COR-L47 (cell line): ENCODE measurements around the gene ACAP1.
"Not testable (repeated sequence)": the region's sequence is repeated elsewhere in the genome, so short reads cannot be mapped to it uniquely, and the experiment has no call there.

Source experiments
- DNase-seq: peaks from one replicate; lab custom pipeline; 2025; lab: John Stamatoyannopoulos, UW

ACAP1 gene

DNA sequence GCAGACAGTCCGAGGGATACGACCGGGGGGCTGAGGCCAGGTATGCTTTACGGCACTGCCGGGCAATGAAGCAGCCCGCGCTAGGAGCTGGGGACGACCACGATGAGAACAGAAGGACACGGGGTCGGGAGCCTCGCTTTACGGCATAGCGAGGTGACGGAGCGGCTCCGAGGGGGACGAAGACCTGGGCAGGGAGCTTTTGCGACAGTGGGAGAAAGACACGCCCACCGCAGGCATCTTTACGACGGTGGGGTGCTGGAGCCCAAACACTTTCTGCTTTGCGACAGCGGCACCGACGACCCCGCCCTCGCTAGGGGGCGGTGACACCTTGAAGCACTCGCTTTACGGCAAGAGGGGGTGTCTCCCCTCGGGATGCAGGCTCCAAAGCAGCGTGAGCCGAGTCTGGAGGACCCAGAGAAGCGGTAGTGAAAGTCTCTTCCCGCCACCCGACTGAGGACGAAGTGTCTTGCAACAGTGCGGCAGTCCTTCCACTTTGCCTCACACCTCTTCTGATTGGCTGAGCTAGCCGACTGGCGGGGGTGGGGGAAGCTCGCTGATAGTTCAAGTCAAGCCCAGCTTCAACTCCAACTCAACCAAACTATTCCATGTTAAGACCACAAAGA, 6.8 kb upstream of the ACAP1 start:
- DNase-seq = peak; percentile 92

DNA sequence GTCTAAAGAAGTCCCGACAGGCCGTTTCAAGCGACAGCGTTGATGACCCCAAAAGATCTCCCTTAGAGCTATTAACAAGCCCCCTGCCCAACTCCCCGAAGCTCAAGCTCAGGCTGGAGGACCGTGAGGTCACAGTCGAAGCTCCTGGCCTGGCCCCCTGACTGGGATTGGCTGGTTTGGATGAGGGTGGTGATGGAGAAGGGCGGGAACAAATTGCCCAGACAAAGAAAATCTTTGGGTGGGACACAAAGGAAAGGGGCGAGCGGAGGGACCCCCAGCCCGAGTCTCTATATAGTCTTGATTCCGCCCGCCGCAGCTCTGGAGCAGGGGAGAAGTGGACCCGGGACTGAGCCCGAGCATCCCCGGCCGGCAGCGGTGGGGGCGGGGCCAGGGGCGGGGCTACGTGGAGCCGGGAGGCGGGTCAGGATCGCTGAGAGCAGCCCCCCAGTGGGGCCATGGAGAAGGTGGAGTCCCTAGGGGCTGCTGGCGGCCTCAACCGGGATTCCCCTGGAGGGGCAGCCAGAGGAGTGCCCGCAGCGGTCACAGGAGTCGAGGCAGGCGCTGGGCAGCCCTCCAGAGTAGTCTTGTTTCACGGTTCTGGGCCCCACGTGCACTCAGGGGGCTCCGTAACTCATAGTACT, 6.2 kb upstream of the ACAP1 start:
- DNase-seq = peak; percentile 35

DNA sequence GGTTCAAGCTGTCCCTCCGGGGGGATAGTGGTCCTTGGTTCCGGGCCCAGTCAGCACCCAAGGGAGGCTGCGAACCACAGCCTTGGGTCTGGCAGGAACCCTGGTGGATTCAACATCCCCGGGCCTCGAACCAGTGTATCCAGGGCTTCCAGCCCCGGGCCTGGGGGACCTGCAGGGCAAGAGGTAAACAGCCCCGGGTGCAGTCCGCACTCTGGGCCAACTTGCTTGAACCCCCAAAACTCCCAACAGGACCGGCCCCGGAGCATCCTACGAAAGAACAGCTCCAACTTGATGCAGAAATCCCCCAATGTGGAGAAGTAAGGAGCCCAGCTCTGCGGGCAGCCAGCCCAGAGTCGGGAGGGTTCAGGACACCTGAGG, 5.7 kb upstream of the ACAP1 start:
- DNase-seq = no peak

DNA sequence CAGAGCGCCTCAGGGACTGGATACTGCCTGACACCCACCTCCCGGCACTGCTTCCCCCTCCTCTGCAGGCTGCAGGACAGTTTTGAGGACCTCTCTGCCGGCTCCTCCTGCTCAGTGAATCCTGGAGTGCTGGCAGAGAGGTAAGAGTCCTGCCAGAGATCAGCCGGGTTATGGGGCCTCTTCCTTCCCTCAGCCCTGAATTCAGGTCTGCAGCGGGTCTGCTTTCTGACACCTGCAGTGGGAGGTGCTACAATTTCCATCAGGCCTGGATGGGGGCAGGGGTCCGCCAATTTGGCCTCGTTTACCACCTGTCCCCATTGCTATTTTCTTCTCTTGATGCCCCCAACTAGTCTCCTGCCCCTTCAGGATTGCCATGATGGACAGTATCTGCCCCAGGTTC, 4.2 kb upstream of the ACAP1 start:
- no peak for DNase-seq

DNA sequence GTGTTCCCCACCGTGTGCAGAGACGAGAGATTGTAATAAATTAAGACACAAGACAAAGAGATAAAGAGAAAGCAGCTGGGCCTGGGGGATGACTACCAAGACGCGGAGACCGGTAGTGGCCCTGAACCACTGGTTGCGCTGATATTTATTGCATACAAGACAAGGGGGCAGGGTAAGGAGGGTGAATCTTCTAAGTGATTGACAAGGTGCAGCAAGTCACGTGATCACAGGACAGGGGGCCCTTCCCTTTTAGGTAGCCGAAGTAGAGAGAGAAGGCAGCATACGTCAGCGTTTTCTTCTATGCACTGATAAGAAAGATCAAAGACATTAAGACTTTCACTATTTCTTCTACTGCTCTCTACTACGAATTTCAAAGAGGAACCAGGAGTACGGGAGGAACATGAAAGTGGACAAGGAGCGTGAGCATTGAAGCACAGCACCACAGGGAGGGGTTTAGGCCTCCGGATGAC, 3.7 kb upstream of the ACAP1 start:
- DNase-seq = not testable (repeated sequence)

DNA sequence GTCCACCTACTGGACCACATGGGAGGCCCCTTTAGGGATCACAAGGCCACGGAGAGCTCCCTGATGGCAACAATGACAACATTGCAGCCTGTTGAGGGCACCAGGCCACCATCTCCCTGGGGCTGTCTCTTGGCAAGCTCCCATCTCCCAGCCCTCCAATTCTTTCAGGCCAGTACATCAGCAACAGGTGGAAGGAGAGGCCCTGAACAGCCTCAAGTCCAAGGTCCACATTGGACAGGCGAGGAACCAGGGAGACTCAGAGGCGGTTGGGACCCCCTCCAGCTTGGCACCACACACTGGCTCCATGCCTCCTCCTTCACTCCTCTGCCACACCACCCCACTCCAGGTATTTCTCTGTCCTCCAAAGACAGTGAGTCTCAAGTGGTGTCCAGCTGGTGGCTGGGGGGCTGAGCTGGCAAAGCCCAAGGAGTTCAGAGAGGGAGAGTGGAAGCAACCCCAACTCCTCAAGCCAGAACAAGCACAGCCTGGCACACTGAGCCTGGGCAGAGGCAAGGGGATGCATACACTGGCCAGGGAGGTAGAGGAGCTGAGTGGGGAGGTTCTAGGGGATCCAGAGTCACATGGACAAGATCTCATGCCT, 1.3 kb upstream of the ACAP1 start:
- no peak for DNase-seq

DNA sequence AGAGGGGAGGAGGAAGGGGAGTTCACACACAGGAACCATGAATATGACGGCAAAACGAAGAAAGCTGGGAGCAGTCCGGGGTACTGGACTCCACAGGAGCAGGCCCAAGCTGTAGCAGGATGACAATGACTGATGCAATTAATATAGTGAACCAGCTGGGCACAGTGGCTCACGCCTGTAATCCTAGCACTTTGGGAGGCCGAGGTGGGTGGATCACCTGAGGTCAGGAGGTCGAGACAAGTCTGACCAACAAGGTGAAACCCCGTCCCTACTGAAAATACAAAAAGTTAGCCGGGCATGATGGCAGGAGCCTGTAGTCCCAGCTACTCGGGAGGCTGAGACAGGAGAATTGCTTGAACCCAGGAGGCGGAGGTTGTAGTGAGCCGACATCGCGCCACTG, 564 bp upstream of the ACAP1 start:
- not testable (repeated sequence) for DNase-seq

DNA sequence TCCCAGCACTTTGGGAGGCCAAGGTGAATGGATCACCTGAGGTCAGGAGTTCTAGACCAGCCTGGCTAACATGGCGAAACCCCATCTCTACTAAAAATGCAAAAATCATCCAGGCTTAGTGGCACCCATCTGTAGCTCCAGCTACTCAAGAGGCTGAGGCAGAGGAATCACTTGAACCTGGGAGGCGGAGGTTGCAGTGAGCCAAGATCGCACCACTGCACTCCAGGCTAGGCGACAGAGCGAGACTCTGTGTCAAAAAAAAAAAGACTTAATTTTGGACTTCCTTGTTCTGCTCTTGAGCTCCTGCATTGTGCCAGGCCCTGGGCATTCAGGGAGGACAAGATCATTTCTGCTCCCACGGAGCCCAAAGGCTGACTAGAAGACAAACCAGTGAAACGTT, 1.3 kb downstream of the ACAP1 start:
- DNase-seq = not testable (repeated sequence)

DNA sequence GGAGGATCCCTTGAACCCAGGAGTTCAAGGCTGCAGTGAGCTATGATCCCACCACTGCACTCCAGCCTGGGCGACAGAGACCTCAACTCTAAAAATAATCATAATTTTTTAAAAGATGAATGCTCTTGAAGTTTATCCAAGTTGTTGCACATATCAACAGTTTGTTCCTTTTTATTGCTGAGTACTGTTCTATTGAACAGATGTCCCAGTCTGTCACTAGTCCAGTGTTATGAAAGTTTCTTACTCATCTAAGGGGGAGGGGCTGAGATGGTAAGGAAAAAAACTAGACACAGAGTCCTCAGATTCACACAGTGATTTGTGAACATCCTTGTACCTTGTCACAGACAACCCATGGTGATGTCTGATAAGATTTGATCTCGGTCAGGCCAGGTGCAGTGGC, 3.9 kb downstream of the ACAP1 start:
- DNase-seq = no peak

DNA sequence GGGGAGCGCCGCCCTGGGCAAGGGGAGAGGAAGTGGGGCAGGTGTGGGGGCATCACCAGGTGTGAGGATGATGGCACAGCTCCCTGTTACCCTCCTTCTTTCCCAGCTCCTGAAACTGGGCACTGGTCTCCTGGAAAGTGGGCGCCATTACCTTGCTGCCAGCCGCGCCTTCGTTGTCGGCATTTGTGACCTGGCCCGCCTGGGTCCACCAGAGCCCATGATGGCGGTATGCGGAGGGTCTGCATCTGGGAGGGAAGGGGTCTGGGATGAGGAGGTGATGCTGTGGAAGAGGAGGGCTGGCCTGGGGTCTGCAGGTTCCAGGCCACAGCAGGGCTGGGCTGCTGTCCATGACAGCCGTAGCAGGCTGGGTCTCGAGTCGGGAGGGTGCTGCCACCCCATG, 5.5 kb downstream of the ACAP1 start:
- DNase-seq = no peak

DNA sequence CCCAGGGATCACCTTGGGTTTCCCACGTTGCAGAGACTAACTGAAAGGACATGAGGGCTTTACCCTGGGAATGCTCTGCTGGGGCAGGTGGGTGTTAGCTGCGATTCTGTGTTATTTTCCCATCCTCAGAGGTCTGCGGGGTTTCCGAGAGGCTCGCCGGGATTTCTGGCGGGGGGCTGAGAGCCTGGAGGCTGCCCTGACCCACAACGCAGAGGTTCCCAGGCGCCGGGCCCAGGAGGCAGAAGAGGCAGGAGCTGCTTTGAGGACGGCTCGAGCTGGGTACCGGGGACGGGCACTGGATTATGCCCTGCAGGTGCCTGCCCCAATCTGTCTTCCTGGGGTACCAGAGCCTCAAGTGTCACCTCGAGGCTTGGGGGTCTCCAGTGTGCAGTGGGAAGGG, 6.9 kb downstream of the ACAP1 start:
- DNase-seq = no peak

DNA sequence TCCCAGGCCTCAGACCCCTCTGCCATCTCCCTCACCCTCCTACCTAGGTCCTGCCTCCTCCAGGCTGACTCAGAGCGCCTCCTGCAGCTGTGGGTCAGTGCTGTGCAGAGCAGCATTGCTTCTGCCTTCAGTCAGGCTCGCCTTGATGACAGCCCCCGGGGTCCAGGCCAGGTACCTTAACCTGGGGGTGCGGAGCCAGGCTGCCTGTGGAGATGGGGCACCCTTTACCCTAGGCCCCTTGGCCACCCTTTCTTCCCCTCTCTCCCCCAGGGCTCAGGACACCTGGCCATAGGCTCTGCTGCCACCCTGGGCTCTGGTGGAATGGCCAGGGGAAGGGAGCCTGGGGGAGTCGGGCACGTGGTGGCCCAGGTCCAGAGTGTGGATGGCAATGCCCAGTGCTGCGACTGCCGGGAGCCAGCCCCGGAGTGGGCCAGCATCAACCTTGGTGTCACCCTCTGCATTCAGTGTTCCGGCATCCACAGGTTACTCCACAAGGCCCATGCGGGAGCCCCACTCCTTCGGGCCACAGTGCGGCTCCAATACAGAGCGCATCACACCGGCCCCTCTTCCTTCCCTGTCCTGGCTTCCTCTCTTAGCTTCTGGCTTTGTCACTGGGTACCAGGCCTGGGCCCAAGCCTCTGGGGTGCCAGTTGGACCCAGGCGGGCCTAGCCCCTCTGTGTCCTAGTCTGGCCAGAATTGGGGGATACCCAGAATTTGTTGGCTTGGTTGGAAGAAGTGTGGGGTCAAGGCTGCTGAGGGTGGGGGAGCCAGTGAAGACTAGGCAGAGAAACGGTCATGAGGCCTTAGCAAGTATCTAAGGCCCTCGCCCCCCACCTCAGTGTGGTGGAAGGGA, 10.7 kb downstream of the ACAP1 start:
- DNase-seq = no peak

DNA sequence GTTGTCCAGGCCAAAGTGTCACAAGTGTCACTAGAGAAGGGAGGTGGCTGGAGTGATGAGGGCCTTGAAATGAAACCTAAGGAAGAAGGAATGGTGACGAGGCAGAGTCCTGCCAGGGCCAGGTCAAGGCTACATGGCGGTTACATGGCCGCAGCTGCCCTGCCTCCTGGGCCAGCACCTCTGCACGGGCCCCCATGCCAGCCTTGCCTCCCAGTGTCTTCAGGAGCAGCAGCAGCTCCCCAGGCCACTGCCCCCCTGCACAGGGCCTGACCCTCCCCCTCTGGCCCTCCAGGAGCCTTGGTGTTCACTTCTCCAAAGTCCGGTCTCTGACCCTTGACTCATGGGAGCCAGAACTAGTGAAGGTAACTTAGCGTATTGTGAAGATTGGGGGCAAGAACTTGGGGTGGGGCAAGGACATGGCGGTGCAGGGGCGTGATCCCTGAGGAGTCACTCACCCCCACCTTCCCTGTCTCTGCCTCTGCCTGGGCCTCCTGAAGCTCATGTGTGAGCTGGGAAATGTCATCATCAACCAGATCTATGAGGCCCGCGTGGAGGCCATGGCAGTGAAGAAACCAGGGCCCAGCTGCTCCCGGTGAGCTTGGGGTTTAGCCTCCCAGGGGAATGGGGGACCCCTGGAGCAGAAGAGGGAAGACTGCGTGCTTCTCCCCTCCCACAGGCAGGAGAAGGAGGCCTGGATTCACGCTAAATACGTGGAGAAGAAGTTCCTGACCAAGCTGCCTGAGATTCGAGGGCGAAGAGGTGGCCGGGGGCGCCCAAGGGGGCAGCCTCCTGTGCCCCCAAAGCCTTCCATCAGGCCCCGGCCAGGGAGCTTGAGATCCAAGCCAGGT, 11.5 kb downstream of the ACAP1 start:
- no peak for DNase-seq

DNA sequence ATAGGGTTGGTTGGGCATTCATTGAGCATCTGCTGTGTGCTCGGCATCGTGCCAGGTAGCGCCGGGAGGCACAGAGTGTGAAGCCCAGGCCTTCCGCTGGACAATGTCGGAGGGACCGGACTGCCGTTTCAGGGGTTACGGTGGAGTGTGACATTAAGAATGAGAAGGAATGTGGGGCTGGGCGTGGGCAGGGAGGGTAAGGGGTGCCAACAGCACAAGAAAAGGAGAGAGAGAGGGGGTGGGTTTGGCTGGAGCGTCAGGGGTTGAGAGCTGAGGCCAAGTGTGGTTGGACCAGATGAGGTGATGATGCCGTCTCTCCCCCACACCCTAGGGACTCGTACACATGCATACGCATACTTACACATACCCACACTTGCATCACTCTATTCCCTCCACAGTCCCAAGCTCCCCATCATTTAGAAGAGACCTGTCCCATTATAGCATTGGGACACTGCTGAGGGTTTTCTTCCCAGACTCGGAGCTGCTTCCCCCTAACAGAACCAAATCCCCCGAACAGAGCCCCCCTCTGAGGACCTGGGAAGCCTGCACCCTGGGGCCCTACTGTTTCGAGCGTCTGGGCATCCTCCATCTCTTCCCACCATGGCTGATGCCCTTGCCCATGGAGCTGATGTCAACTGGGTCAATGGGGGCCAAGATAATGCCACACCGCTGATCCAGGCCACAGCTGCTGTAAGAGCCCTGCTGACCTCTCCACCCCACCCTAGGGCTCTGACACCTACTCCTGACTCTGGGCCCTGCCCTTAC, 12.3 kb downstream of the ACAP1 start:
- no peak for DNase-seq

DNA sequence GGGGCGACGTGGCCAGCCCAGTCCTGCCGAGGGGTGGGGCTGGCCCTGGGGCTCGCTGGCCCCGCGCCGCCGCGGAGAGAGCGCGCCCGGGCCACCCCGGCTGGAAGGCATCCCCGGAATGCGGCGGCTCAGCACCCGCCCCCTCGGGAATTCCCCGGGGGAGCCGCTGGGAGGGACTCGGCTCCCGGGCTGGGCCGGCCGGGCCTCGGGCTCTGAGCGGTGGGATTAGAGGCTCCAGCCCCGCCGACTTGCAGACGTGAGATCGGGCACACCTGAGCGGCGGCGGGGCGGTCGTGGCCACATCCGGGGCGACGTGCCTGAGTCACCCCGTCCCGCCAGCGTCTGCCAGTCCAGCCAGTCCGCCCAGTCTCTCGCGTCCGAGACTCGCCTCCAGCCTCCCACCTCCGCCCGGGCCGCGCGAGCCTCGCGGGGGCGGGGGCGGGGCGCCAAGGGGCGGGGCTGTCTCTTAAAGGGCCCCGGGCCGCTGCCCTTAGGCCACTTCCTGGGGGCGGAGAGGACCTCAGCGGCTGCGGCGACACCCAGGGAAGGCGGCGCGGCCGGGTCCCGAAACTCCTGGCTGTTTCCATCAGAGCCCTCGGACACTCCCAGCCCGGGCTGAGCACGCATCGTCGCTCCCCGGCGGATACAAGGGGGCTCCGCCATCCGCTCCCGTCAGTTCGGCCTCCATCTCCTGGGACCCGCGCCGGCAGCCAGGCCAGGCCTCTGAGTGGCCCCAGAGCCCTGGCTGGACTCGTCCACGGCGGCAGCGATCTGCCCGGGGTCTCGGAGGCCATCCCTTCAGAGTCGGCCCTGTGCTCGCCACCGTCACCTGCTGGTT, 15.6 kb downstream of the ACAP1 start, which contains the start of gene KCTD11:
Gene KCTD11, plus strand, starts transcription at position 498 of the 838 bp plus-strand sequence.
- DNase-seq = no peak

DNA sequence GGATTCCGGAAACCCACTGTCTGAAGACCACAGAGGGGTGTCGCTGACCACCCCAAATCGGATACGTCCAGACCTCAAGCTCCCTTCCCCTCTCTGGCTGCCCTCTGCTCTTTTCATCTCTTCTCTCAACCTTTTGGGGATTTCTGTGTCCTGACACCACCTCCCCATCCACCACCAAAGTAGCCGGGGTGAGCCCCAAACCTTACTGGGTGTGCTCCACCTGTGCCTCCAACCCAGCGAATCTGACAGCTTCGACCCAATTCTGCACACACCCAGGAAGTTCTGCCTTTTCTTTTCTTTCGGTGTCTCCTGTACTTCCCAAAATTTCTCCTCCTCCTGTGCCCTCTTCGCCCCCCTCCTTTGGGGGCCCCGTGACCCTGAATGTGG, 16.2 kb downstream of the ACAP1 start:
- DNase-seq = no peak

DNA sequence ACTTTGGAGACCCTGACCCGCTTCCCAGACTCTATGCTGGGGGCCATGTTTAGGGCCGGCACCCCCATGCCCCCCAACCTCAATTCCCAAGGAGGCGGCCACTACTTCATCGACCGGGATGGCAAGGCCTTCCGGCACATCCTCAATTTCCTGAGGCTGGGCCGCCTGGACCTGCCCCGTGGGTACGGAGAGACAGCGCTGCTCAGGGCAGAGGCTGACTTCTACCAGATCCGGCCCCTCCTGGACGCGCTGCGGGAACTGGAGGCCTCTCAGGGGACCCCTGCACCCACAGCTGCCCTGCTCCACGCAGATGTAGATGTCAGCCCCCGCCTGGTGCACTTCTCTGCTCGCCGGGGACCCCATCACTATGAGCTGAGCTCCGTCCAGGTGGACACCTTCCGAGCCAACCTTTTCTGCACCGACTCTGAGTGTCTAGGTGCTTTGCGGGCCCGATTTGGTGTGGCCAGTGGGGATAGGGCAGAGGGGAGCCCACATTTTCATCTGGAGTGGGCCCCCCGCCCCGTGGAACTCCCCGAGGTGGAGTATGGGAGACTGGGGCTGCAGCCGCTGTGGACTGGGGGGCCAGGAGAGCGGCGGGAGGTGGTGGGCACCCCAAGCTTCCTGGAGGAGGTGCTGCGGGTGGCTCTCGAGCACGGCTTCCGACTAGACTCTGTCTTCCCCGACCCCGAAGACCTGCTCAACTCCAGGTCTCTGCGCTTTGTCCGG, 16.7 kb downstream of the ACAP1 start:
- no peak for DNase-seq

DNA sequence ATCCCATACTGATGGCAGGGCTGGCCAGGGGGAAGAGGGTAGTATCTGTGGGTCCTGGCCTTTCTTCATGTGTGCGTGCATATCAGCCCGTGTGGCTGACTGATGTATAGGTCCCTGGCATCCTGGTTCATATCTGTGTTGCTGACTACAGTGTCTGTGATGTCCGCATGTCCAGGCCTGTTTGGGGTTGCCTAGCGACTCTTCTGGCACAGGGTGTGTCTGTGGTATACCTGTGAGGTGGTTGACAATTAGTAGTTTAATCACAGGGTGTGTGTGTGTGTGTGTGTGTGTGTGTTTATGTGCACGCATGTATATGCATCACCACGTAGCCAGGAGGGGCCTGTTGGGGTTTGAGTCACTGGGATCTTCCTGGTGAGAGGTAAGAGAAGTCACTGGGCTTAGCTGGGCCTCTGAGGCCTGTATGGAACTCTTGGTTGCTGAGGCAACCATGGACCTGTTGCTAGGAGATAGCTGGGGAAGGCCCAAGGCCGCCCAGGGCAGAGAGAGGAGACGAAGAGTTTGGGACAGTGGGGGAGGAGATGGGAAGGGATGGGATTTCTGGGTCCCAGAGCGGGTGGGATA, 18.0 kb downstream of the ACAP1 start:
- peak; percentile 53 for DNase-seq

DNA sequence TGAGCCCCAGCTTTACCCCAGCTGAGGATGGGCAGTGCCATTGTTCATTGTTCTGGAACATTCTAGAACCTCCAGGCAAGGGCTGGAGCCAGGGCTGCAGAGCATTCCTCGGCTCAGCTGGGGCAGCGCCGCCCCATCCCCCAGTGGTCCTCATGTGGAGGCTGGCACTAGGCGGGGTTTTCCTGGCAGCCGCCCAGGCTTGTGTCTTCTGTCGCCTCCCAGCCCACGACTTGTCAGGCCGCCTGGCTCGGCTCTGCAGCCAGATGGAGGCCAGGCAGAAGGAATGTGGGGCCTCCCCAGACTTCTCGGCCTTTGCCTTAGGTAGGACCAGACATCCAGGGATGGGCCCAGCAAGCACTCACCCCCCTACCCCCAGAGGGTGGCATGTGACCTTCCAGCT, 18.7 kb downstream of the ACAP1 start, which contains the start of gene TMEM95:
Gene TMEM95, plus strand, starts transcription at position 104 of the 400 bp plus-strand sequence. Its CDS starts 49 bp downstream, at position 153.
- no peak for DNase-seq
